GM12875 (cell line): ENCODE results near the gene BMPER.
A peak's percentile ranks its signal among the peaks of the same experiment; 100 is the strongest.

Source experiments
- H3K4me3 ChIP-seq: one replicate; pipeline ENCODE4 v1.5.1; 2011; ENCODE audit warnings: low read depth, low read length, control low read depth
- TF ChIP-seq, protein P1 (sequence below): IDR thresholded peaks from 2 replicates; pipeline ENCODE4 v1.5.1; 2011; ENCODE audit warnings: low read depth, mild to moderate bottlenecking, control low read depth, inconsistent platforms, low read length, moderate library complexity, borderline replicate concordance; ENCODE audit not compliant: insufficient read depth

The BMPER gene

DNA sequence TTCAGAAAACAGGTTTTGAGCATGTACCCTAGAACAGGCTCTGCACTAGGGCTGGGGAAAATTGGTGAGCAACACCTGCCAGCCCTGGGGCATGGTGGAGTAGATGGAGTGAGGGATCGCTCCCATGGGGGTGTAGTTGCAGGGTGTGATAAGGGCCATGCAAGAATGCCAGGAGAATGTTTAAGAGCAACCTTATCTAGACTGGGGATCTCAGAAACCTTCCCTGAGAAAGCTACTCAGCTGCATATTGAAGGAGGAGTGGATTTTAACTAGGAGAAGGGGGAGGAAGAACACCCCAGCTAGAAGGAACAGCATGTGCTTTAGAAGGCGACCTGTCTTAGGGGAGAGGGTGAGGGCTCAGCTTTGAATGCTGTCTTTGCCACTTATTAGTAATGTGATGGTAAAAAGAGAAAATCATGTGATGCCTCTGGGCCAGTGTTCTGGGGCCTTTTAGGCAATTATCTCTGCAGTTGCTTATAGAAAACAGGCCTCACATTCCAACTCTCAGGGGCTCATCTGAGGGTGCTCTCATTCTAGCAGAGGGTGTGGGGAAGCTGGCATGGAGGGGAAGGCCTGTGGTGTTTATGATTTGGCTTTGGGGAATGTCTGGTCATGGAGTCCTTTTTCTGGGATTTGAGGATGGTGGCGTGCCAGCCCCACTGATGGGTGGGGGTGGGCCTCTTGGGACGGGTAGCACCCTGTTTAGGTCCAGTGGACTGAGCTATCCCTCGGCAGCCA, 225.4 kb downstream of the BMPER start:
- H3K4me3 ChIP-seq, result no peak overlapping the region
- TF ChIP-seq, protein P1, sequence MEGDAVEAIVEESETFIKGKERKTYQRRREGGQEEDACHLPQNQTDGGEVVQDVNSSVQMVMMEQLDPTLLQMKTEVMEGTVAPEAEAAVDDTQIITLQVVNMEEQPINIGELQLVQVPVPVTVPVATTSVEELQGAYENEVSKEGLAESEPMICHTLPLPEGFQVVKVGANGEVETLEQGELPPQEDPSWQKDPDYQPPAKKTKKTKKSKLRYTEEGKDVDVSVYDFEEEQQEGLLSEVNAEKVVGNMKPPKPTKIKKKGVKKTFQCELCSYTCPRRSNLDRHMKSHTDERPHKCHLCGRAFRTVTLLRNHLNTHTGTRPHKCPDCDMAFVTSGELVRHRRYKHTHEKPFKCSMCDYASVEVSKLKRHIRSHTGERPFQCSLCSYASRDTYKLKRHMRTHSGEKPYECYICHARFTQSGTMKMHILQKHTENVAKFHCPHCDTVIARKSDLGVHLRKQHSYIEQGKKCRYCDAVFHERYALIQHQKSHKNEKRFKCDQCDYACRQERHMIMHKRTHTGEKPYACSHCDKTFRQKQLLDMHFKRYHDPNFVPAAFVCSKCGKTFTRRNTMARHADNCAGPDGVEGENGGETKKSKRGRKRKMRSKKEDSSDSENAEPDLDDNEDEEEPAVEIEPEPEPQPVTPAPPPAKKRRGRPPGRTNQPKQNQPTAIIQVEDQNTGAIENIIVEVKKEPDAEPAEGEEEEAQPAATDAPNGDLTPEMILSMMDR, result no peak

DNA sequence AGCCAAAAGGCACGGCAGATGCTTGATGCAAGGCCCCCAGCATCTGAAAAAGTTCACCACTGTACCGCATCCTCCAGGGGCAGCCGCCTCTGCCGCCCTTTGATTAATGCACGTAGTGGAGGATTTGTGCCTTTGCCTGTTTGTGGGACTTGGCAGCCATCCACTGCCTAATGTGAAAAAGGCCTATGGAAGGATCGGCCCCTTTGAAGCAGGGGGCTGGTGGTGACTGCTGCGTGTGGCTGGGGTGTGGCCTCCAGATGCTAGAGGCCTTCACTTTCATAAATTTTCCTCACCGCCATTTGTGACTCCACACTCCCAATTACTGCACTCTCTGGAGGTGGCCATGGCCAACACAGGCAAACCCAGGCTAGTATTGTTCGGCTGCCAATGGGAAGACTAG, 226.0 kb downstream of the BMPER start:
- no peak overlapping the region for H3K4me3 ChIP-seq
- TF ChIP-seq, protein P1, result no peak

DNA sequence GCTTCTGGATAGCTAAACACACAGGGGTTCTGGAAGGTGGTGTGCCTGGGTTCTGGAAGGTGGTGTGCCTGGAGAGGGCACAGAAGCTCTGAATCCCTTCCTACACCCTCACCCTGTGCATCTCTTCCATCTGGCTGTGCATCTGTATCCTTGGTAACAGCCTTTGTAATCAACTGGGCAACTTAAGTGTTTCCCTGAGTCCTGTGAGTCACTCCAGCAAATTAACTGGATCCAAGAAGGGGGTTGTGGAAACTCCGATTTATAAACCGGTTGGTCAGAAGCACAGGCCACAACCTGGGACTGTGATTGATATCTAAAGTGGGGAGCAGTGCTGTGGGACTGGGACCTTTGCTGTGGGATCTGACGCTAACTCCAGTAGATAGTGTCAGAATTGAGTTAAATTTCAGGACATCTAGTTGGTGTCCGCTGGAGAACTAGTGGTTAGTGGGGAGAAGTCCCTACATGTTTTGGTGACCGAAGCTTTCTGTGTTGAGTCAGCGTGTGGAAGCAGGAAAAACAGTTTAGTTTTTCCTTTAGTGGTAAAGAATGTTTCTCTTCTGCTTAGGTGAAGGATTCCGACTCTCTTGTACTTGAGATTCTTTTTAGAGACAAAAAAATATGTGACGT, 228.1 kb downstream of the BMPER start:
- no peak overlapping the region for H3K4me3 ChIP-seq
- TF ChIP-seq, protein P1, result no peak

DNA sequence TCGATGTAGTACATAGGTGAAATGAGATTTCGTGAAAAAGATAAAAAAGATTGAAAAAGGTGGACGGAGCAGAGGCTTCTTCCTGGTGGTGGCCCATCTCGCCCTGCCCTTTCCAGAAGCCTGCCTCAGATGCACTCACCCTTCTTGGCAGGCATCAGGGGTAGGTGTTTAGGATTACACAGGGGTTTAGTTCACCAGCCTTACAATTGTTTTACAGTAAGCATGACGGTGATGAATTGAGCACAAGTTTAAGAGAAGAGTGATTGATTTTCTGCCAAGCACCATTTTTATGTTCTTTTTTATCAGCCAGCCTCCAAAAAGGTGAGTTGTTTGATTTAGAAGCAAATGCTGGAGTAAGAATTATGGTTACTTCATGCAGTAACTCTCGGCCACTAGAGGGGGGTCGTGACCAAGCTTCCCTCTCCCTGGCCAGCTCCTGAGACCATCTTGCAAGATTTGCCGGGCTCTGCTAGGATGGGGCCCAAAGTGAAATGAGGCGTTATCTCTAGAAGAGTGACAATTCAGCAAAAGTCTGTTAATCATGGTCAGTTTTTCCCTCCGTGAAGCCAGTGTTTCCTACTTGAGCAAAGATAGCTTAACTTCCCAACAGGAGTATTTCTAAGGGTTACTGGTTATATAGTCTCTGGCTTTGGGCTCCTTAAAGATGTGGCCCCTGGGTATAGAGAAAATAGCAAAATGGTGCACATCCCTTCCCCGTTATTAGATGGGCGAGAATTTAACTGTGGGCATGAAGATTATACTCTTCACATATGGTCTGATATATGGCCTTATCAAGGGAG, 228.8 kb downstream of the BMPER start:
- no peak overlapping the region for H3K4me3 ChIP-seq
- TF ChIP-seq, protein P1, result peak; percentile 62; the same call in 1 of the 2 replicates

DNA sequence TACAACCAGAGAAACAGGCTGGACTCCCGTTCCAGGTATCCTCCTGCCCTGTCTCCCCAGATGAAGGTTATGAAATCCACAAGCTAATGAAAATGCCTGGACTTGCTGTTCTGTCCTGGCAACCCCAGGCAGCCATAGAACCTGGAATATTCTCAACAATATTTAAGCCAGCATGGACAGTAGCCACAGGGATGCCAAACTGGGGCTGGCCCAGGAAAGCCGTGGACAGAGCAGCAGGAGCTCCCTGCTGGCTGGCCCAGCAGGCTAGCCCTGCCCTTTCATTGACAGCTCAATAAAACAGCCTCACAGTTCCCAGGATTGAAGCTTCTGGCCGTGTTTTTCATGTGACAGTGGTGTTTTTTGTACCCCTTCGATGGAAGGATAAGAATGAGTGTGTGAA, 230.6 kb downstream of the BMPER start:
- TF ChIP-seq, protein P1, result no peak

DNA sequence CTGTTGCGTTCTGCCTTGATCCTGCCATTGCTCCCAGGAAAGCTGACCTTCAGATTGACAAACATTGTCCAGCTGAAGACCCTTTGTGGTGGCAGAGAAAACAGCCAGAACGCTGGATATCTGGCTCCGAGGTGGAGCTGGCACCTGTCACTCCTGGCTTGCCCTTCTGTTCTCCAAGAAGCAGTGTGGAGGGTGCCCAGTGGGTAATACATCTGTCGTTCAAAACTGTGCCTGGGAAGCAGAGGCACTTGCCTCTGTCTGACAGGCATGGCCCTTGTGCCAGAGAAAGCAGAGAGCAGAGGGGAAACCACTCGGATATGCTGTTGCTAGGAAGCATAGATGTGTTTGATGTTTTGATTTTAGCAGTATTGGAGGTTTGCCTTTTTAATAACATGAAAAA, 231.4 kb downstream of the BMPER start:
- TF ChIP-seq, protein P1, result no peak
- no peak overlapping the region for H3K4me3 ChIP-seq

More for the DNA sequence above, 230.6 kb downstream of the BMPER start:
- no peak overlapping the region for H3K4me3 ChIP-seq
